Muscle of leg (tissue), 11 donors: ENCODE data around the gene CGB5. TPM values are rescaled to one million over a fixed set of nuclear protein-coding genes. Genes with fewer than 3 reads are reported as not detected.

Experiments
- DNase-seq: peaks from one replicate; pipeline ENCODE4 v3.0.0; 2013
- H3K27ac ChIP-seq: one replicate; pipeline ENCODE4 v1.5.1; 2013; ENCODE audit warnings: mild to moderate bottlenecking, low read length, control low read depth
- H3K27me3 ChIP-seq: one replicate; pipeline ENCODE4 v1.6.1; 2013; ENCODE audit warnings: low read length; ENCODE audit not compliant: control insufficient read depth, insufficient read depth
- H3K36me3 ChIP-seq: one replicate; pipeline ENCODE4 v1.6.1; 2013; ENCODE audit warnings: low read length; ENCODE audit not compliant: control insufficient read depth, insufficient read depth
- H3K4me1 ChIP-seq: one replicate; pipeline ENCODE4 v1.6.1; 2013; ENCODE audit warnings: low read length; ENCODE audit not compliant: control insufficient read depth, insufficient read depth
- H3K4me3 ChIP-seq: one replicate; pipeline ENCODE4 v1.5.1; 2013; ENCODE audit warnings: low read length, control low read depth
- H3K9me3 ChIP-seq: replicated peaks from 2 replicates; pipeline ENCODE4 v1.6.1; 2013; ENCODE audit warnings: low read depth, low read length; ENCODE audit not compliant: control insufficient read depth
- WGBS: methylation state at CpG from one replicate; pipeline ENCODE4 v1.1.5; 2013; ENCODE audit warnings: missing lambda C conversion rate; ENCODE audit not compliant: insufficient coverage; 5-methylcytosine and 5-hydroxymethylcytosine counted together
- polyA plus RNA-seq, 8 donors: library from polyadenylated mRNA; unstranded; fragments of 120-200 nt; gene quantifications; one replicate each; pipeline versions ENCODE4 v1.2.1 to v1.2.3, GENCODE V29; 2013; ENCODE audit warnings: inconsistent platforms in 1 of 8, low replicate concordance in 1 of 8; ENCODE audit not compliant: insufficient read length in 8 of 8, insufficient read depth in 1 of 8
- total RNA-seq: library from RNA; stranded (reverse); fragments of 120-200 nt; gene quantifications from one replicate; pipeline ENCODE4 v1.2.4, GENCODE V29; 2013

Gene CGB5
- total and polyA plus RNA-seq, 9 donors: 0.23 to 1.4 (median 0.51) TPM; not detected in 5

GRCh38 chr19:49057636-49058234 is 14.1 kb downstream of the CGB5 start, which contains the start of gene CGB7:
Gene CGB7 (minus strand): TSS chr19:49057749. CDS start chr19:49055375, 2,374 bp downstream.
- no peak within 1 kb of the TSS for H3K27ac ChIP-seq
- DNase-seq: peak; percentile 47
- H3K27me3 ChIP-seq: peaks cover 72% of the 10 kb centered on the region

GRCh38 chr19:49058562-49058961 is 14.9 kb downstream of the CGB5 start:
- peaks cover 74% of the 10 kb centered on the region for H3K27me3 ChIP-seq
- no peaks in the 10 kb centered on the region for H3K9me3 ChIP-seq
- DNase-seq: no peak
- no peaks in the 10 kb centered on the region for H3K36me3 ChIP-seq
- 24% methylated on average over 5 of the region's 10 CpGs for WGBS
- no peak overlapping the region for H3K27ac ChIP-seq
- H3K4me3 ChIP-seq: no peak overlapping the region
- H3K4me1 ChIP-seq: peaks cover 22% of the 10 kb centered on the region

More at GRCh38 chr19:49057636-49058234, 14.1 kb downstream of the CGB5 start, which contains the start of gene CGB7:
- Histone ChIP-seq H3K4me1 (peaks cover 22% of the 10 kb centered on the region), H3K4me3 (peak within 1 kb of the TSS; percentile 51), H3K36me3 (no peaks in the 10 kb centered on the region), H3K9me3 (no peaks in the 10 kb centered on the region)
- WGBS: under 1% methylated on average over 24 of the region's 38 CpGs

DNA sequence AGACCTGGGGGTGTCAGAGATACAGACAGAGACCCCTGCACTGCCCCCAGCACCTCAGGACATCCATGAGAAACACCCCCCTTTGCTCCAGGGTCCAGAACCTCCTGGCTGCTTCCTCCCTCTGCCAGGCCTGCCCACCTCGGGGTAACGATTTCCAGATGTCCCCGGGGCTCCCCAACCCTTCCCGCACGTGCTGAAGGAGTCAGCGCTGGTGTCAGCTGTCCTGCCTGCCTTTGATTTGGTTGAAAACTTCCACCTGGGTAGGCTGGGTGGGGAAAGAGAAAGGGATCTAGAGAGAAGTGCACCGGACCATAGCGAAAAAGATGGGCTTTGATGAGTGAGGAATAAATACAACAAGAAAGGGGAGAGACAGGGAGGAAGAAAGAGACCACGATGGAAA is 15.4 kb downstream of the CGB5 start:
- no peaks in the 10 kb centered on the region for H3K9me3 ChIP-seq
- 8% methylated on average over 6 of the region's 9 CpGs for WGBS
- H3K4me3 ChIP-seq: no peak overlapping the region
- no peak overlapping the region for H3K27ac ChIP-seq
- H3K36me3 ChIP-seq: no peaks in the 10 kb centered on the region
- peaks cover 22% of the 10 kb centered on the region for H3K4me1 ChIP-seq
- peaks cover 74% of the 10 kb centered on the region for H3K27me3 ChIP-seq
- DNase-seq: no peak

- Histone ChIP-seq H3K4me1 (peaks cover 34% of the 10 kb centered on the region), H3K4me3 (no peak overlapping the region), H3K36me3 (no peaks in the 10 kb centered on the region), H3K27ac (no peak overlapping the region), H3K27me3 (peaks cover 78% of the 10 kb centered on the region), H3K9me3 (no peaks in the 10 kb centered on the region)
- WGBS: 97% methylated on average over 2 of the region's 2 CpGs
- no peak for DNase-seq
These were observed 17.4 kb downstream of the CGB5 start for GRCh38 chr19:49061000-49061399.

DNA sequence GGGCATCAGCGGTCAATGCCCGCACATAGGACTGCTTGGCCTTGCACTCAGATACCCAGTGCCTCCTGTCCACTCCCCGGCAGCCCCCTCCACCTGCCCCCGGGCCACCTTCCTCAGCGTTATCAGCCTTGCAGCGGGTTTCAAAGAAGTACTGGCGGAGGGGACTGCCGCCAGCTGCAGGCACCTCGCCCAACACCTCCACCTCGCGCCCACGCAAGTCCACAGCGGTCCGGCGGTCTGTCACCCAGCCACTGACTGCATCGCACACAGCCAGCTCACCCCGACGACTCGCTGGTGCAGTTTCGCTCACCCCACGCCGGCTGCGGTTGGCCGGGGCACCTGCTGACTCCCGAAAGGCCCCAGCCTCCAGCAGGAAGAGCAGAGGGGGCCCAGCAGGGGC is 17.8 kb downstream of the CGB5 start:
- peaks cover 78% of the 10 kb centered on the region for H3K27me3 ChIP-seq
- H3K36me3 ChIP-seq: no peaks in the 10 kb centered on the region
- 68% methylated on average over 25 of the region's 25 CpGs for WGBS

DNA sequence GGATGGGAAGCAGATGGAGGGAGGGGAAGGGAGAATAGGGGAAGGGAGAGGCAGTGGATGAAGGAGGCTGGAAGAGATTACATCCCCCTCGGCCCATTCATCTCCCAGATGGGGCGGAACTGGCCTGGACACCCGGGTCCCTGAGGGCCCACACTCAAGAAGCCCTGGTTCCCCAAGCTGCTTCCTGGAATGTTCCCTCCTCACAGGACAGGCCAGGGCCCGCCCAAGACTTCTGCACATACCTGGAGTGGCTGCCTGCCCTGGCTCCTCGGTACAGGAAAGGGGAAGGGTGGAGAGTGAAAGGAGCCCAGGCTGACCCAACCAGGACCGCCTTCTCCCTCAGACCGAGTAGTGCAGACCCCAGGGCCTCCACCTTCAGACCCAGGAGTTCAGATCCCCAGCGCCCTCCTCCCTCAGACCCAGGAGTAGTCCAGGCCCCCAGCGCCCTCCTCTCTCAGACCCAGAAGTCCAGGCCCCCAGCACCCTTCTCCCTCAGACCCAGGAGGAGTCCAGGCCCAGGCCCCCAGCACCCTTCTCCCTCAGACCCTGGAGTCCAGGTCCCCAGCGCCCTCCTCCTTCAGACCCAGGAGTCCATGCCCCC is 20.5 kb downstream of the CGB5 start:
- 30% methylated on average over 3 of the region's 10 CpGs for WGBS
- Histone ChIP-seq H3K27ac (no peak overlapping the region), H3K9me3 (no peaks in the 10 kb centered on the region), H3K4me3 (no peak overlapping the region), H3K4me1 (peaks cover 28% of the 10 kb centered on the region), H3K36me3 (no peaks in the 10 kb centered on the region), H3K27me3 (peaks cover 72% of the 10 kb centered on the region)
- DNase-seq: no peak

More for the DNA sequence above, 17.8 kb downstream of the CGB5 start:
- peaks cover 34% of the 10 kb centered on the region for H3K4me1 ChIP-seq
- no peak for DNase-seq
- H3K9me3 ChIP-seq: no peaks in the 10 kb centered on the region
- H3K27ac ChIP-seq: no peak overlapping the region
- H3K4me3 ChIP-seq: no peak overlapping the region

DNA sequence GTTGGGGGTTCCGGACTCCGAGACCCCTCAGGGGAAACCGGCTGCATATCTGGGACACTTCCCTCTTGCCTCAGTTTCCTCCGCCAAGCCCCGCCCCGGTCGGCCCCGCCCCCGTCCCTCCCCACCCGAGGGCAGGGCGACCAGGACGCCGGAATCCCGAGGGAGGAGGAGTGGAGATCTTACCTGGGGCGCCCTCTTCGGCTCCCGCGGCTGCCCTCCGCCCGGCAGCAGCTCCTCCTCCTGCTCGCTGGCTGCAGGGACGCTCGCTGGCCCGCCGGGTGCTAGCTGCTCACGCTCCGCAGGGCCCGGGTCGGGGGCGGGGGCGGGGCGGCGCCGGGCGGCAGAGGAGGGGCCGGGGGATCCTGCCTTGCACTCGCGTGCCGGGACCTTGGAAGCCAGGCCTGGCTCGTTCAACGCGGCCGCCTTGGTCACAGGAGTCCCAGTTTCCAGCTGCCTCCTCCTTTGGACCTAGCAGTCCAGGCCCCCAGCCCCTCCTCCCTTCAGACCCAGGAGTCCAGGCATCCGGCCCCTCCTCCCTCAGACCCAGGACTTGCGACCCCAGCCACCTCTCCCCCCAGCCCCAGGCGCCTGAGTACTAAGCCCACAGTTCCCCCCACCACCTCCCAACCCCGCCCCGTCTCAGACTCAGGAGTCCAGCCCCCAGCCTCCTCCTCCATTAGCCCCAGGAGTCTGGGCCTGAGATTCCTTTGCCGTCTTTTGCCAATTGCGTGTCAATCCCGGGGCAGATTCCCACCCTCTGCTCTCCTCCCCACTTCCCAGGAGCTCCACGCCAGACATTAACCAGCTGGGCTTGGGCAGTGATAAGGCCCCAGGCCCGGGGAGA is 21.3 kb downstream of the CGB5 start, which contains the start of gene NTF4:
NTF4 (minus strand) TSS at position 51 of the 844 bp plus-strand sequence. CDS start 2,821 bp downstream, outside the sequence.
- Histone ChIP-seq H3K9me3 (no peaks in the 10 kb centered on the region), H3K4me1 (peaks cover 28% of the 10 kb centered on the region), H3K27me3 (peaks cover 71% of the 10 kb centered on the region), H3K36me3 (no peaks in the 10 kb centered on the region), H3K4me3 (no peak within 1 kb of the TSS), H3K27ac (no peak within 1 kb of the TSS)
- under 1% methylated on average over 37 of the region's 53 CpGs for WGBS
- DNase-seq: peak; percentile 41

- WGBS: no CpG with 5 or more reads among the region's 13 CpGs
- no peak overlapping the region for H3K4me3 ChIP-seq
- peak; percentile 53 for DNase-seq
- H3K27me3 ChIP-seq: peaks cover 73% of the 10 kb centered on the region
- H3K36me3 ChIP-seq: no peaks in the 10 kb centered on the region
- peak overlapping the region; percentile 47 for H3K27ac ChIP-seq
- peaks cover 28% of the 10 kb centered on the region for H3K4me1 ChIP-seq
- H3K9me3 ChIP-seq: no peaks in the 10 kb centered on the region
These were observed 22.4 kb downstream of the CGB5 start for GRCh38 chr19:49065905-49066512.

- no peak for DNase-seq
- 67% methylated on average over 3 of the region's 3 CpGs for WGBS
- H3K4me1 ChIP-seq: peaks cover 31% of the 10 kb centered on the region
These were observed 23.9 kb downstream of the CGB5 start for GRCh38 chr19:49067554-49067953.

More at GRCh38 chr19:49067554-49067953, 23.9 kb downstream of the CGB5 start:
- Histone ChIP-seq H3K27me3 (peaks cover 78% of the 10 kb centered on the region), H3K27ac (no peak overlapping the region), H3K36me3 (no peaks in the 10 kb centered on the region), H3K9me3 (no peaks in the 10 kb centered on the region), H3K4me3 (no peak overlapping the region)
